Mesodermal cell (in vitro differentiated cells): ENCODE data around the gene ARHGEF17.

Source experiments
- H3K27ac ChIP-seq: 2 replicates; pipeline ENCODE4 v1.7.0; 2013; ENCODE audit warnings: mild to moderate bottlenecking, low read depth, low read length, moderate library complexity; ENCODE audit not compliant: severe bottlenecking
- H3K36me3 ChIP-seq: 2 replicates; pipeline ENCODE4 v1.7.1; 2013; ENCODE audit warnings: mild to moderate bottlenecking, low read length, moderate library complexity; ENCODE audit not compliant: control insufficient read depth, insufficient read depth
- H3K4me1 ChIP-seq: one replicate; pipeline ENCODE4 v1.7.1; 2013; ENCODE audit warnings: mild to moderate bottlenecking, low read length; ENCODE audit not compliant: insufficient read depth, control insufficient read depth, poor library complexity, severe bottlenecking
- H3K4me3 ChIP-seq: 2 replicates; pipeline ENCODE4 v1.7.0; 2013; ENCODE audit warnings: low read length, control low read depth, mild to moderate bottlenecking; ENCODE audit not compliant: insufficient read depth, poor library complexity, severe bottlenecking; ENCODE audit errors: extremely low read depth
- H3K9me3 ChIP-seq: 2 replicates; pipeline ENCODE4 v1.7.1; 2013; ENCODE audit warnings: mild to moderate bottlenecking, low read length, moderate library complexity; ENCODE audit not compliant: control insufficient read depth
- WGBS, 2 experiments: methylation state at CpG; one replicate each; pipeline ENCODE4 v1.1.5; 2013; ENCODE audit warnings: missing lambda C conversion rate in 2 of 2; ENCODE audit not compliant: insufficient coverage in 2 of 2; 5-methylcytosine and 5-hydroxymethylcytosine counted together

Gene ARHGEF17

GRCh38 chr11:73346186-73346935 lies 38.3 kb downstream of the ARHGEF17 start:
- no peak overlapping the region for H3K27ac ChIP-seq

GRCh38 chr11:73347067-73347466 lies 39.0 kb downstream of the ARHGEF17 start:
- Histone ChIP-seq H3K4me1 (peaks cover 6% of the 10 kb centered on the region), H3K36me3 (peaks cover 36% of the 10 kb centered on the region), H3K4me3 (no peak overlapping the region), H3K9me3 (no peaks in the 10 kb centered on the region), H3K27ac (no peak overlapping the region)
- 91 to 92% methylated on average over 8 to 12 of the region's 12 CpGs for WGBS, 2 experiments

More at GRCh38 chr11:73346186-73346935, 38.3 kb downstream of the ARHGEF17 start:
- Histone ChIP-seq H3K9me3 (no peaks in the 10 kb centered on the region), H3K4me3 (no peak overlapping the region), H3K4me1 (peaks cover 10% of the 10 kb centered on the region), H3K36me3 (peaks cover 42% of the 10 kb centered on the region)
- WGBS, 2 experiments, result 85 to 93% methylated on average over 6 to 9 of the region's 10 CpGs

GRCh38 chr11:73348838-73349237 lies 40.8 kb downstream of the ARHGEF17 start:
- WGBS, 2 experiments, result 82 to 96% methylated on average over 5 of the region's 5 CpGs
- H3K4me3 ChIP-seq, result no peak overlapping the region
- no peaks in the 10 kb centered on the region for H3K4me1 ChIP-seq
- peaks cover 50% of the 10 kb centered on the region for H3K36me3 ChIP-seq
- H3K27ac ChIP-seq, result no peak overlapping the region
- no peaks in the 10 kb centered on the region for H3K9me3 ChIP-seq

GRCh38 chr11:73349633-73350032 lies 41.6 kb downstream of the ARHGEF17 start:
- no peak overlapping the region for H3K4me3 ChIP-seq
- peaks cover 53% of the 10 kb centered on the region for H3K36me3 ChIP-seq
- H3K9me3 ChIP-seq, result no peaks in the 10 kb centered on the region
- H3K27ac ChIP-seq, result no peak overlapping the region
- 90 to 100% methylated on average over 4 to 5 of the region's 6 CpGs for WGBS, 2 experiments
- H3K4me1 ChIP-seq, result no peaks in the 10 kb centered on the region

GRCh38 chr11:73350908-73351636 lies 43.0 kb downstream of the ARHGEF17 start:
- 27 to 28% methylated on average over 10 to 14 of the region's 16 CpGs for WGBS, 2 experiments
- no peaks in the 10 kb centered on the region for H3K4me1 ChIP-seq
- H3K36me3 ChIP-seq, result peaks cover 68% of the 10 kb centered on the region
- H3K4me3 ChIP-seq, result no peak overlapping the region
- no peak overlapping the region for H3K27ac ChIP-seq
- no peaks in the 10 kb centered on the region for H3K9me3 ChIP-seq

- H3K36me3 ChIP-seq, result peaks cover 69% of the 10 kb centered on the region
- H3K9me3 ChIP-seq, result no peaks in the 10 kb centered on the region
- no peaks in the 10 kb centered on the region for H3K4me1 ChIP-seq
- WGBS, 2 experiments, result 100% methylated on average over 1 to 2 of the region's 4 CpGs
- H3K4me3 ChIP-seq, result no peak overlapping the region
- no peak overlapping the region for H3K27ac ChIP-seq
Measured at GRCh38 chr11:73353422-73353821, 45.3 kb downstream of the ARHGEF17 start.

- Histone ChIP-seq H3K4me3 (no peak overlapping the region), H3K36me3 (peaks cover 82% of the 10 kb centered on the region), H3K4me1 (no peaks in the 10 kb centered on the region), H3K27ac (no peak overlapping the region), H3K9me3 (no peaks in the 10 kb centered on the region)
- WGBS, 2 experiments, result no CpG with 5 or more reads among the region's 4 CpGs
Measured at GRCh38 chr11:73355109-73355508, 47.0 kb downstream of the ARHGEF17 start.

GRCh38 chr11:73356979-73357860 lies 49.1 kb downstream of the ARHGEF17 start:
- Histone ChIP-seq H3K27ac (no peak overlapping the region), H3K36me3 (peaks cover 95% of the 10 kb centered on the region), H3K9me3 (no peaks in the 10 kb centered on the region), H3K4me1 (no peaks in the 10 kb centered on the region), H3K4me3 (no peak overlapping the region)
- 95 to 96% methylated on average over 18 to 21 of the region's 22 CpGs for WGBS, 2 experiments

- Histone ChIP-seq H3K9me3 (no peaks in the 10 kb centered on the region), H3K4me1 (no peaks in the 10 kb centered on the region), H3K4me3 (no peak overlapping the region), H3K27ac (no peak overlapping the region), H3K36me3 (peaks cover 95% of the 10 kb centered on the region)
- WGBS, 2 experiments, result 90 to 93% methylated on average over 4 to 5 of the region's 5 CpGs
Measured at GRCh38 chr11:73358071-73358470, 50.0 kb downstream of the ARHGEF17 start.

GRCh38 chr11:73359341-73359740 lies 51.3 kb downstream of the ARHGEF17 start:
- Histone ChIP-seq H3K4me1 (no peaks in the 10 kb centered on the region), H3K27ac (no peak overlapping the region), H3K9me3 (no peaks in the 10 kb centered on the region), H3K36me3 (peaks cover 97% of the 10 kb centered on the region), H3K4me3 (no peak overlapping the region)
- WGBS, 2 experiments, result 94 to 97% methylated on average over 10 of the region's 11 CpGs
